Measurements from ENCODE around the gene ZFPM1.

Gene ZFPM1

GRCh38 chr16:88548131-88548874, 95.2 kb downstream of the ZFPM1 start:
- DNase-seq, result no peak

GRCh38 chr16:88548985-88549384, 95.9 kb downstream of the ZFPM1 start:
- DNase-seq, result no peak

- DNase-seq, result no peak
These were observed 96.7 kb downstream of the ZFPM1 start for GRCh38 chr16:88549671-88550245.

GRCh38 chr16:88550246-88550661, 97.2 kb downstream of the ZFPM1 start:
- peak in 1 of 4 experiments; percentile 12 for DNase-seq

- no peak for DNase-seq
These were observed 99.1 kb downstream of the ZFPM1 start for GRCh38 chr16:88552166-88552565.

GRCh38 chr16:88552815-88553214, 99.7 kb downstream of the ZFPM1 start:
- DNase-seq, result no peak

GRCh38 chr16:88553739-88554138, 100.7 kb downstream of the ZFPM1 start:
- DNase-seq, result no peak

GRCh38 chr16:88554711-88555264, 101.7 kb downstream of the ZFPM1 start:
- DNase-seq, result no peak

- no peak for DNase-seq
These were observed 103.4 kb downstream of the ZFPM1 start for GRCh38 chr16:88556294-88556988.

- no peak for DNase-seq
These were observed 105.7 kb downstream of the ZFPM1 start for GRCh38 chr16:88558457-88559442.

GRCh38 chr16:88560714-88561484, 107.8 kb downstream of the ZFPM1 start:
- DNase-seq, result no peak

- DNase-seq, result peak in 2 of 4 experiments; percentile 26 to 46
These were observed 108.6 kb downstream of the ZFPM1 start for GRCh38 chr16:88561485-88562359.

GRCh38 chr16:88566158-88566557, 113.1 kb downstream of the ZFPM1 start:
- DNase-seq, result no peak

GRCh38 chr16:88568710-88569613, 115.9 kb downstream of the ZFPM1 start:
- no peak for DNase-seq

- no peak for DNase-seq
These were observed 116.5 kb downstream of the ZFPM1 start for GRCh38 chr16:88569614-88569984.

GRCh38 chr16:88569985-88570690, 117.1 kb downstream of the ZFPM1 start, which contains the start of gene ZC3H18:
ZC3H18 (plus strand) TSS chr16:88570403; CDS start chr16:88577124, 6,721 bp downstream.
- DNase-seq, result peak; percentile 94 to 98 (median 97)

- peak in 1 of 4 experiments; percentile 39 for DNase-seq
These were observed 117.6 kb downstream of the ZFPM1 start for GRCh38 chr16:88570691-88571092.

GRCh38 chr16:88575251-88575650, 122.2 kb downstream of the ZFPM1 start:
- no peak for DNase-seq

GRCh38 chr16:88576307-88576706, 123.2 kb downstream of the ZFPM1 start:
- no peak for DNase-seq

Data from activated naive CD4-positive, alpha-beta T cell (primary cell).